Choroid plexus epithelial cell (primary cell): ENCODE measurements around the gene BTBD6.

Experiments used
- DNase-seq: peaks from one replicate; pipeline ENCODE4 v3.0.0-alpha.2; 2010; ENCODE audit warnings: low read depth
- H3K4me3 ChIP-seq: 2 replicates; pipeline ENCODE4 v1.5.1; 2011; ENCODE audit warnings: low read depth, mild to moderate bottlenecking, control low read depth, low read length, moderate library complexity
- TF ChIP-seq, protein P1 (sequence below): conservative IDR thresholded peaks from 2 replicates; pipeline ENCODE4 v1.5.1; 2011; ENCODE audit warnings: low read depth, mild to moderate bottlenecking, control low read depth, inconsistent platforms, low read length, moderate library complexity

BTBD6 gene

DNA sequence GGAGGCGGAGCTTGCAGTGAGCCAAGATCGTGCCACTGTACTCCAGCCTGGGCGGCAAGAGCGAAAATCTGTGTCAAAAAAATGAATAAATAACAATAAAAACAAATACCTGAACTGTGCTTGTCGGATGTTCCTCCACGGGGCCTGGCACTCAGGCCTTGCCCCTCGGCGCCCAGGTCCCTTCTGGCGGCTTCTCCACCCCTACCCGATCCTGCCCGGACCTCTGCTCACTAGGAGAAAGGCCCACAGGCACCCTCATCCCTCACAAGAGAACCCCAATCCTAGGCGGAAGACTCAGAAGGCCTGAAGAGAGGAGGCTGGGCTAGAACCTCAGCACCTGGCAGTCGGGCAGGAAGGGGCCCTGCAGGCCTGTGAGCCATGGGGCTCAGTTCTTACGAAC, 21.0 kb upstream of the BTBD6 start:
- no peak for DNase-seq
- no peak overlapping the region for H3K4me3 ChIP-seq
- TF ChIP-seq, protein P1, sequence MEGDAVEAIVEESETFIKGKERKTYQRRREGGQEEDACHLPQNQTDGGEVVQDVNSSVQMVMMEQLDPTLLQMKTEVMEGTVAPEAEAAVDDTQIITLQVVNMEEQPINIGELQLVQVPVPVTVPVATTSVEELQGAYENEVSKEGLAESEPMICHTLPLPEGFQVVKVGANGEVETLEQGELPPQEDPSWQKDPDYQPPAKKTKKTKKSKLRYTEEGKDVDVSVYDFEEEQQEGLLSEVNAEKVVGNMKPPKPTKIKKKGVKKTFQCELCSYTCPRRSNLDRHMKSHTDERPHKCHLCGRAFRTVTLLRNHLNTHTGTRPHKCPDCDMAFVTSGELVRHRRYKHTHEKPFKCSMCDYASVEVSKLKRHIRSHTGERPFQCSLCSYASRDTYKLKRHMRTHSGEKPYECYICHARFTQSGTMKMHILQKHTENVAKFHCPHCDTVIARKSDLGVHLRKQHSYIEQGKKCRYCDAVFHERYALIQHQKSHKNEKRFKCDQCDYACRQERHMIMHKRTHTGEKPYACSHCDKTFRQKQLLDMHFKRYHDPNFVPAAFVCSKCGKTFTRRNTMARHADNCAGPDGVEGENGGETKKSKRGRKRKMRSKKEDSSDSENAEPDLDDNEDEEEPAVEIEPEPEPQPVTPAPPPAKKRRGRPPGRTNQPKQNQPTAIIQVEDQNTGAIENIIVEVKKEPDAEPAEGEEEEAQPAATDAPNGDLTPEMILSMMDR: no peak

DNA sequence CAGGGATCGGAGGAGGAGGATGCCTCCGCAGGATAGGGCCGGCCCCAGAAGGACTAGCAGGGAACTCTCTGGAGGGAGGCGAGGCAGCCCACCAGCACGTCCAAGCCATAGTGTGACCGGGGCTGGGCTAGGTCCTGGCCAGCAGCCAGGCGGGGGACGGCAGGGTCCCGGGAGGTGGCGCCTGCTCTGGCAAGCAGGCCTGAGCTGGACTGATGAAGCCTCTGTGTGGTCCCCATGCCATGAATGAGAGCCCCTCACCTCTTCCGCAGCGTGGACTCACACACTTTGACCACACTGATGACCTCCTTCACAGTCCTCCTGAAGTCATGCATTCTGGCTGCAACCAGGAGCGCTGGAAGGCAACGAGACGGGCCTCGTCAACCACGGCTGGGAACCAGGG, 19.8 kb upstream of the BTBD6 start:
- no peak for DNase-seq
- H3K4me3 ChIP-seq: no peak overlapping the region
- TF ChIP-seq, protein P1: no peak

DNA sequence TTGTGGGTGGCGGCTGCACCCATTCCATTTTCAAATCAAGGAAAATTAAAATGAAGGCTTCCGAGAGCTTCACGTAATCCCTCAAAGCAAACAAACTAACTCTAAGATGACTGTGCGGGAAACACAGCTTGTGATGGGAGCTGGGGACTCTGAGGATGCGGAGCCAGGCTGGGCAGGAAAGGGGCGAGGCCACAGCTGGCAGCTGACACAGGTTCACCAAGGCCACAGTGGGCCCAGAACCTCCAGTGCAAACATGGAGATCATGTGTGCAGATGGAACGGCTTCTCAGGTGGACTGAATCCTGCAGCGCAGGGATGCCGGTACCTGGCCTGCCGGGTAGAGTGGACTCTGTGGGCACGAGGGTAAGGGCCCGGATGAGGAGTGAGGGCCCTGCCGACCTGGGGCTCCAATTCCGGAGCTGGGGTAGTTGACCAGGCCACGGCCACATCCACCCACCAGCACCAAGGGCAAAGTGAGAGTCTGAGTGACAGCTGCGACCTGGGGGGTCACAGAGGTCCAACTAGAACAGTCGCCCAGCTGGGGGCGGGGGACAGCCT, 19.2 kb upstream of the BTBD6 start:
- H3K4me3 ChIP-seq: no peak overlapping the region
- TF ChIP-seq, protein P1: no peak
- DNase-seq: no peak

DNA sequence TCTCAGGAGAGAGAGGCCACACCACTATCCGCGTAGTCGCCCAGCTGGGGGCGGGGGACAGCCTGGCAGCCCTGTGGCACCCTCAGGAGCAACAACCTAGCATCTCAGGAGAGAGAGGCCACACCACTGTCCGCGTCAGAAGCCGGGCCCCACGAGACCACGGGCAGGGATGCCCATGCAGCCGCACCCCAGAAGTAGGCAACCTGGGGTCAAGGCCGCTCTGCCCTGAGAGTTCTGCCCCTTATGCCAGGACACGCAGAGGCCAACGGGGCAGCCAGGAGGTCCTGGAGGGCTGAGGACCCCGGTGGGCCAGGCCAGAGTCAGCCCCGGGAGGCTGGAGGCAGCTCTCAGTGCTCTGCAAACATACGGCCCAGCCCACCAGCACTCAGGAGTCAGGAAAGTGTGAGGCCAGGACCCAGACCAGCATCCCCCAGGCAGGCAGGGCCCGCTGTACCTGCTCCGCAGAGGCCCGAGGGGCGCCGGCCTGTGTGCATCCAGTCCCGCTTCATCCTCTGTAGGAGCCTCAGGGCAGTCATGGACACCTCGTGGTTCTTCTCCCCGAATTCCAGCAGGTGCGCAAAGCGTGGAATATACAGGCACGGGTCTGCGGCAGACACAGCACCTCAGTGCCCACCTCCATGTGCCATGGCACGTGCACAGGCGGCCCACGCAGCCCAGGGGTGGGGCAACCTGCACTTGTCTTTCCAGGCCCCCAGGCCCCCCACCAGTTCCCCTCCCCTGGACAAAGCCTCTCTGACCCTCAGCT, 7.3 kb upstream of the BTBD6 start:
- TF ChIP-seq, protein P1: no peak
- no peak for DNase-seq
- no peak overlapping the region for H3K4me3 ChIP-seq

DNA sequence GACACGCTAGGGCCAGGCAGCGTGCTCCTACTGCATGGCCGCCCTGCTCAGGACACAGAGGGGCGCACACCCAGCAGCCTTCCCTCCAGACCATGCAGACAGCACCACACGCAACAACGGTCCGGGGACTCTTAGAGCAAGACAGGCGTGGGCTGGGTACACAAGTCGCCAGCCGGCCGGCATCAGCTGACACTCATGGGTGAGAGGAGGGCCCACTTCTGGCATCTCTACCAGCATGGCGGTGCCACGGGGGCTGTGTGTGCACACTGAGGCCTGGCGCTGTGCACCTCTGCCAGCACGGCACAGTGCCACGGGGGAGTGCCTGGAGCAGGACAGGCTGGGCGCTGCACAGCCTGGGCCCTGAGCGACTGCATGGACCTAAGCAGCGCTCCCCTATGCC, 6.7 kb upstream of the BTBD6 start:
- TF ChIP-seq, protein P1: no peak
- no peak for DNase-seq
- H3K4me3 ChIP-seq: no peak overlapping the region

DNA sequence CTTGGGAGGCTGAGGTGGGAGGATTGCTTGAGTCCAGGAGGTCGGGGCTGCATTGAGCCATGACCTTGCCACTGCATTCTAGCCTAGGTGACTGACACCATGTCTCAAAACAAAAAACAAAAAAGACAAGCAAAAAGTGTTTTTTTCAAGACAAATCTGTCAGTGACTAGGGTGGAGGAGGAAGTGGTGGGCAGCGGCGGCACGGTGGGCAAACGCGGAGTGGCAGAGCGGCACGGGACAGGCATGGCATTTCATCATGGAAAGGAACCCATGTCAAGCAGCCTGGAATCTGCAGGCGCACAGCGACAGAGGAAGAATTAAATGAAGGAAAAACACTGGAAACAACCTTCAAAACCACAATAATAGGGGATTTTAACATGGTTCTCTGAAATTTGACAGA, 4.0 kb upstream of the BTBD6 start:
- TF ChIP-seq, protein P1: no peak
- no peak overlapping the region for H3K4me3 ChIP-seq
- no peak for DNase-seq

DNA sequence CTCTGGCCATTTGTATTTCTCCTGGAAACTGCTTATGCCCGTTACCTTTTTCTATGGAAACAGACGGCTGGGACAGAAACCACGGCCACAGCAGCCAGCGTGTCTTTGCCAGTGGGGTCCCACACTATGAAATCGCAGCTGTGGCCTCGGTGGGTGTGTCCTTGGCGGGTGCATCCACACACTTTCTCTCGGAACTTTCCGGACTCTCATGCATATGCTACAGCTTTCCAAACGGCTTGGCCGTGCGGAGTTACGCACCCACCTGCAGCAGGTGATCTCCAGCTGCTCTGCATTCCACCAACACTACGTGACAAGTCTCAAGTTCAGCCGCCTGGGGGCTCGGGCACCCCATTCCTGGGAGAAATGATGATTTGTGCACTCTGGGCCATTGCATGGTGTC, 1.3 kb upstream of the BTBD6 start:
- TF ChIP-seq, protein P1: no peak
- DNase-seq: no peak
- no peak overlapping the region for H3K4me3 ChIP-seq
